ENCODE results near the gene ATXN1.

The ATXN1 gene

DNA sequence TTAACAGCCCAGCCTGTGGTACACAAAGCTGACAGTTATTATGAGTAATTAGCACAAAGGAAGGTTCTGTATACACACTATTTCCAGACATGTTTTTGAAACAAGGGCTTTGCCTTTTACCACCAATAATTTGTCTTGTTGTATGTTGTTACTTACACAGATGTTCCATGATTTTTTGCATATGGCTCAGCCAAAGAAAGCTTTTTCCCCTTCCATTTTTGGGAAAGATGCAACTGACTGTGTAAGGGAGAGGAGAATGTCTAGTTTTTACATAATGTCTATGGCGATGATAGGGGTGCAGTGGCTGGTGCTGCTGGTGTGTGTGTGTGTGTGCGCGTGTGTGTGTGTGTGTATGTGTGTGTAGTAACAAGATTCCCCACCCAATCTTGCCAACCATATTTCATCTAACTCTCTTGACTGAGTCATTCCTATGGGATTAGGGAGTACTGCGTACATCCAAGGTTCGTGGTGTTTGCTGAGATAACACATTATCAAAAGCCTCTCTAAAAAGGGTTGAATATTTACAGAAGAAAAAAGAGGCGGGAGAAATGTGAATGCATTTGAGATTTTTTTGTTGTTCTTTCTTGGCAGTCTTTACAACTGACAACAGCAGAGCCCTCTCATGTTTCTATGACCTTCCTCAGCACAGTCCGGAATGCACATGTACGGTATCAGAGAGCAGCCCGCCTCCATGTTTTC, 330.7 kb downstream of the ATXN1 start:
- DNase-seq (ENCODE audit: low read depth, low spot score) = no peak
- no peaks in the 10 kb centered on the region for H3K4me1 ChIP-seq (ENCODE audit: control insufficient read depth, insufficient read depth, low read length)

GRCh38 chr6:16429669-16430068, 331.6 kb downstream of the ATXN1 start:
- DNase-seq (ENCODE audit: low read depth, low spot score) = no peak

More for the DNA sequence above, 330.7 kb downstream of the ATXN1 start:
- WGBS (ENCODE audit: insufficient coverage, insufficient read length) = no CpG with 5 or more reads among the region's 9 CpGs
- Histone ChIP-seq H3K9me3 (ENCODE audit: control insufficient read depth, insufficient read depth, low read length) (no peaks in the 10 kb centered on the region), H3K36me3 (ENCODE audit: control insufficient read depth, insufficient read depth, low read length) (no peaks in the 10 kb centered on the region; the same call in 1 of the 2 replicates), H3K4me3 (ENCODE audit: low read length) (no peak overlapping the region), H3K27ac (ENCODE audit: low read length) (no peak overlapping the region), H3K27me3 (ENCODE audit: control insufficient read depth, insufficient read depth, low read length) (no peaks in the 10 kb centered on the region)

GRCh38 chr6:16427124-16427523, 334.1 kb downstream of the ATXN1 start:
- H3K4me1 ChIP-seq (ENCODE audit: control insufficient read depth, insufficient read depth, low read length) = no peaks in the 10 kb centered on the region
- no peak overlapping the region for H3K27ac ChIP-seq (ENCODE audit: low read length)
- no peaks in the 10 kb centered on the region for H3K27me3 ChIP-seq (ENCODE audit: control insufficient read depth, insufficient read depth, low read length)
- no peak for DNase-seq (ENCODE audit: low read depth, low spot score)
- H3K9me3 ChIP-seq (ENCODE audit: control insufficient read depth, insufficient read depth, low read length) = no peaks in the 10 kb centered on the region
- H3K36me3 ChIP-seq (ENCODE audit: control insufficient read depth, insufficient read depth, low read length) = no peaks in the 10 kb centered on the region
- no peak overlapping the region for H3K4me3 ChIP-seq (ENCODE audit: low read length)
- WGBS (ENCODE audit: insufficient coverage, insufficient read length) = no CpG with 5 or more reads among the region's 6 CpGs

More at GRCh38 chr6:16429669-16430068, 331.6 kb downstream of the ATXN1 start:
- no peaks in the 10 kb centered on the region for H3K9me3 ChIP-seq (ENCODE audit: control insufficient read depth, insufficient read depth, low read length)
- no peaks in the 10 kb centered on the region for H3K27me3 ChIP-seq (ENCODE audit: control insufficient read depth, insufficient read depth, low read length)
- H3K27ac ChIP-seq (ENCODE audit: low read length) = no peak overlapping the region
- WGBS (ENCODE audit: insufficient coverage, insufficient read length) = no CpG with 5 or more reads among the region's 10 CpGs
- no peak overlapping the region for H3K4me3 ChIP-seq (ENCODE audit: low read length)
- H3K4me1 ChIP-seq (ENCODE audit: control insufficient read depth, insufficient read depth, low read length) = no peaks in the 10 kb centered on the region
- no peaks in the 10 kb centered on the region for H3K36me3 ChIP-seq (ENCODE audit: control insufficient read depth, insufficient read depth, low read length)

GRCh38 chr6:16425881-16426615, 335.2 kb downstream of the ATXN1 start:
- no peaks in the 10 kb centered on the region for H3K4me1 ChIP-seq (ENCODE audit: control insufficient read depth, insufficient read depth, low read length)
- H3K27ac ChIP-seq (ENCODE audit: low read length) = no peak overlapping the region
- no CpG with 5 or more reads among the region's 4 CpGs for WGBS (ENCODE audit: insufficient coverage, insufficient read length)
- H3K9me3 ChIP-seq (ENCODE audit: control insufficient read depth, insufficient read depth, low read length) = no peaks in the 10 kb centered on the region
- no peak for DNase-seq (ENCODE audit: low read depth, low spot score)
- H3K27me3 ChIP-seq (ENCODE audit: control insufficient read depth, insufficient read depth, low read length) = no peaks in the 10 kb centered on the region
- H3K36me3 ChIP-seq (ENCODE audit: control insufficient read depth, insufficient read depth, low read length) = no peaks in the 10 kb centered on the region
- no peak overlapping the region for H3K4me3 ChIP-seq (ENCODE audit: low read length)

DNA sequence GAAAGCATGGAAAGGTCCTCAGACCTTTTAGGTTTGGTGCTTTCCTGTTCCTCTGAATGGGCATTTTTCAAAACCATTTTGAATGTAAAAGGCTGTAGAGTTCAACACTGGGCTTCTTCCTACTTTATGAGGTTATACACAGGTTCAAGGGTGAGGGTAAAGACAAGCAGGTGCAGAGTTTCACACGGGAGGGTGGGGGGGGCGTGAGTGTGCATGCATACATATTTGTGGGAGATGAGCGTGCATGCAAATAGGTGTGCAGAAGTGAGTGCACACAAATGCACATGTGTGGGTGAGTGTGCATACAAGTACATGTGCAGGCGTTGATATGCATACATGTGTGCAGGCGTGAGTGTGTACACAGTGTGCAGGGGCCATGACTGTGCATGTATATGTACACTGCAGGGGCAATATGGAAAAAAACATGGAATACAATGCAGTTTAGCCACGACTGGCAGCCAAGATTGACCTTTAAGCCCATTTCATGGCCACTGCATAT, 339.7 kb downstream of the ATXN1 start:
- Histone ChIP-seq H3K27me3 (ENCODE audit: control insufficient read depth, insufficient read depth, low read length) (no peaks in the 10 kb centered on the region), H3K9me3 (ENCODE audit: control insufficient read depth, insufficient read depth, low read length) (no peaks in the 10 kb centered on the region), H3K27ac (ENCODE audit: low read length) (no peak overlapping the region), H3K4me1 (ENCODE audit: control insufficient read depth, insufficient read depth, low read length) (0 out of 2 replicates have a peak, but pooled peaks cover 1% of the 10 kb centered on the region), H3K4me3 (ENCODE audit: low read length) (no peak overlapping the region), H3K36me3 (ENCODE audit: control insufficient read depth, insufficient read depth, low read length) (no peaks in the 10 kb centered on the region)
- no peak for DNase-seq (ENCODE audit: low read depth, low spot score)
- WGBS (ENCODE audit: insufficient coverage, insufficient read length) = no CpG with 5 or more reads among the region's 6 CpGs

GRCh38 chr6:16420715-16421461, 340.4 kb downstream of the ATXN1 start:
- Histone ChIP-seq H3K27ac (ENCODE audit: low read length) (no peak overlapping the region), H3K9me3 (ENCODE audit: control insufficient read depth, insufficient read depth, low read length) (no peaks in the 10 kb centered on the region), H3K27me3 (ENCODE audit: control insufficient read depth, insufficient read depth, low read length) (no peaks in the 10 kb centered on the region), H3K4me3 (ENCODE audit: low read length) (no peak overlapping the region), H3K4me1 (ENCODE audit: control insufficient read depth, insufficient read depth, low read length) (0 out of 2 replicates have a peak, but pooled peaks cover 1% of the 10 kb centered on the region), H3K36me3 (ENCODE audit: control insufficient read depth, insufficient read depth, low read length) (no peaks in the 10 kb centered on the region)
- no peak for DNase-seq (ENCODE audit: low read depth, low spot score)
- no CpG with 5 or more reads among the region's 7 CpGs for whole genome bisulfite sequencing (ENCODE audit: insufficient coverage, insufficient read length)

DNA sequence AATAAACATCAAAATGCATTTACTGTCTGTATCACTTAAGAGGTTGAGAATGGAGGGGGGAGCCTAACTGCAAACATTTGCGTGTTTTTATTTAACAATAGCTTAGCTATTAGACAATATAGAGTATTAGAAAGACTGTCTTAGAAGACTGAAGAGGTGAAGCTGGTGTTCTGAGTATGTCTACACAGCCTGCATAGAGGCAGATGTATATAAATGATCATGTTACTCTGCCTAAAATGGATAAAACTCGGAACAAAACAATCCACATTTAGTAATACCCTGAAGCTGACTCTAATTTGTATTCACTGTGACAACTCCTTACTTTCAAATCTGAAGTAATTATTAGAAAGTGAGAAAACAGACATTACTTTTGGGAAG, 340.9 kb downstream of the ATXN1 start:
- Histone ChIP-seq H3K4me3 (ENCODE audit: low read length) (no peak overlapping the region), H3K27ac (ENCODE audit: low read length) (no peak overlapping the region), H3K4me1 (ENCODE audit: control insufficient read depth, insufficient read depth, low read length) (0 out of 2 replicates have a peak, but pooled peaks cover 1% of the 10 kb centered on the region), H3K36me3 (ENCODE audit: control insufficient read depth, insufficient read depth, low read length) (no peaks in the 10 kb centered on the region), H3K9me3 (ENCODE audit: control insufficient read depth, insufficient read depth, low read length) (no peaks in the 10 kb centered on the region), H3K27me3 (ENCODE audit: control insufficient read depth, insufficient read depth, low read length) (no peaks in the 10 kb centered on the region)
- DNase-seq (ENCODE audit: low read depth, low spot score) = no peak
- no CpG with 5 or more reads among the region's 2 CpGs for WGBS (ENCODE audit: insufficient coverage, insufficient read length)

- DNase-seq (ENCODE audit: low read depth, low spot score) = no peak
- no peaks in the 10 kb centered on the region for H3K36me3 ChIP-seq (ENCODE audit: control insufficient read depth, insufficient read depth, low read length)
- no peak overlapping the region for H3K4me3 ChIP-seq (ENCODE audit: low read length)
- H3K27me3 ChIP-seq (ENCODE audit: control insufficient read depth, insufficient read depth, low read length) = no peaks in the 10 kb centered on the region
- WGBS (ENCODE audit: insufficient coverage, insufficient read length) = no CpG with 5 or more reads among the region's 10 CpGs
- 0 out of 2 replicates have a peak, but pooled peaks cover 1% of the 10 kb centered on the region for H3K4me1 ChIP-seq (ENCODE audit: control insufficient read depth, insufficient read depth, low read length)
- H3K9me3 ChIP-seq (ENCODE audit: control insufficient read depth, insufficient read depth, low read length) = no peaks in the 10 kb centered on the region
- no peak overlapping the region for H3K27ac ChIP-seq (ENCODE audit: low read length)
These were observed 341.5 kb downstream of the ATXN1 start for GRCh38 chr6:16419636-16420336.

DNA sequence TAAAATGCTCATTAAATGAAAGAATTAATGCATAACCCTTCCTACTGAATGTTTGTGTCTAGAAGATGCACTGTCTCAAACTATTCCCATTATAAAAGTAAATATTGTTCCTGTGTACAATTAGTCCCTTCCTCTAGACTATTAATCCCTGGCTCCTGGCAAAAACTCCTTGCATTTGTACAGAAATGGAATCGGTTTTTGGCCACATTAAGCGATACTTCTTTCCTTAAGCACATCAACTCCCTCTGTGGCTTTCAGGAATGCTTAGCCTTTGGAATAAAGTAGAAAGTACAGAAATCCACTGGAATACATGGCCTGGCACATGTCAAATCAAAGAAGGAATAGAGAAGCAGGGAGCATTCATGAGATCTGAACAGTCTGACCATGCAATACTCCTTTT, 343.1 kb downstream of the ATXN1 start:
- no CpG with 5 or more reads among the region's 2 CpGs for whole genome bisulfite sequencing (ENCODE audit: insufficient coverage, insufficient read length)
- Histone ChIP-seq H3K36me3 (ENCODE audit: control insufficient read depth, insufficient read depth, low read length) (no peaks in the 10 kb centered on the region), H3K27ac (ENCODE audit: low read length) (no peak overlapping the region), H3K27me3 (ENCODE audit: control insufficient read depth, insufficient read depth, low read length) (no peaks in the 10 kb centered on the region), H3K9me3 (ENCODE audit: control insufficient read depth, insufficient read depth, low read length) (no peaks in the 10 kb centered on the region), H3K4me1 (ENCODE audit: control insufficient read depth, insufficient read depth, low read length) (0 out of 2 replicates have a peak, but pooled peaks cover 1% of the 10 kb centered on the region), H3K4me3 (ENCODE audit: low read length) (no peak overlapping the region)
- no peak for DNase-seq (ENCODE audit: low read depth, low spot score)

DNA sequence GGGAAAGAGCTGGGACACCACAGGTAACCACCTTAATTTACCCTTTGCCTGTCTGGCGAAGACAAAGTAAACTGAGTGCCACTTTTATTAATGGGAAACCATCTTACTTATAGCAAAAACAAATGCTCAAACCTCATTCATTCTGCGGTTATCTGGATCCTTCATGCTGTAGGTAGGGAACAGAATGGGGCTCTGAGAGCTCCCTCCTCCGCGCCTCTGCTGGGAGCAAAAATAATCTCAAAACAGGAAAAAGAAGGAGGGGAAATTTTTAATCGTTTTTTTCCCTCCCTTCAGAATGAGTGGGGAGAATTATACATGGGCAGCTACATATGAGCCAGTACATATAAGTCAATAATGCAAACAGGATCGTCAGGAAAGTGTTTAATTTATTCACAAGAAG, 345.6 kb downstream of the ATXN1 start:
- no CpG with 5 or more reads among the region's 6 CpGs for WGBS (ENCODE audit: insufficient coverage, insufficient read length)

More for the DNA sequence above, 345.6 kb downstream of the ATXN1 start:
- 0 out of 2 replicates have a peak, but pooled peaks cover 1% of the 10 kb centered on the region for H3K4me1 ChIP-seq (ENCODE audit: control insufficient read depth, insufficient read depth, low read length)
- no peak for DNase-seq (ENCODE audit: low read depth, low spot score)
- H3K27ac ChIP-seq (ENCODE audit: low read length) = no peak overlapping the region
- H3K4me3 ChIP-seq (ENCODE audit: low read length) = no peak overlapping the region
- H3K9me3 ChIP-seq (ENCODE audit: control insufficient read depth, insufficient read depth, low read length) = no peaks in the 10 kb centered on the region
- H3K27me3 ChIP-seq (ENCODE audit: control insufficient read depth, insufficient read depth, low read length) = no peaks in the 10 kb centered on the region
- no peaks in the 10 kb centered on the region for H3K36me3 ChIP-seq (ENCODE audit: control insufficient read depth, insufficient read depth, low read length)
